HEK293T (cell line): ENCODE data around the gene RORC.

Source experiments
- CTCF ChIA-PET: fragments of 350-600 bp; formaldehyde crosslinking; extraction: SDS; loops from one replicate; lab custom pipeline; 2021; ENCODE audit warnings: antibody characterized with exemption, inconsistent platforms; lab: Yijun Ruan, JAX
- POLR2A ChIA-PET: fragments of 350-600 bp; formaldehyde crosslinking; extraction: SDS; loops from one replicate; lab custom pipeline; 2020; ENCODE audit warnings: antibody characterized with exemption, inconsistent platforms; lab: Yijun Ruan, JAX
- DNase-seq: peaks from one replicate; pipeline ENCODE4 v3.0.0; 2012; ENCODE audit warnings: mixed read lengths; ENCODE audit errors: extremely low spot score
- ARNT ChIP-seq: fragments of 450-650 bp; IDR thresholded peaks from 2 replicates; pipeline ENCODE4 v1.6.1; 2017; ENCODE audit warnings: mild to moderate bottlenecking
- BHLHE40 ChIP-seq: fragments of 450-650 bp; IDR thresholded peaks from 2 replicates; pipeline ENCODE4 v1.6.1; 2016; ENCODE audit warnings: mild to moderate bottlenecking, moderate library complexity, borderline replicate concordance
- CTBP1 ChIP-seq: fragments of 450-650 bp; IDR thresholded peaks from 2 replicates; pipeline ENCODE4 v1.6.1; 2016; ENCODE audit warnings: borderline replicate concordance
- ELF4 ChIP-seq: fragments of 450-650 bp; IDR thresholded peaks from 2 replicates; pipeline ENCODE4 v1.6.1; 2017; ENCODE audit warnings: antibody characterized with exemption
- FOXA1 ChIP-seq: fragments of 450-650 bp; IDR thresholded peaks from 2 replicates; pipeline ENCODE4 v1.6.1; 2016; ENCODE audit warnings: mild to moderate bottlenecking
- FOXK2 ChIP-seq: fragments of 450-650 bp; IDR thresholded peaks from 2 replicates; pipeline ENCODE4 v1.6.1; 2016; ENCODE audit warnings: mild to moderate bottlenecking
- FOXM1 ChIP-seq: fragments of 450-650 bp; IDR thresholded peaks from 2 replicates; pipeline ENCODE4 v1.6.1; 2017; ENCODE audit warnings: mild to moderate bottlenecking, borderline replicate concordance
- HDGF ChIP-seq: fragments of 450-650 bp; IDR thresholded peaks from 2 replicates; pipeline ENCODE4 v1.6.1; 2017; ENCODE audit warnings: antibody characterized with exemption, borderline replicate concordance
- L3MBTL2 ChIP-seq: fragments of 450-650 bp; conservative IDR thresholded peaks from 2 replicates; pipeline ENCODE4 v1.6.1; 2016; ENCODE audit warnings: mild to moderate bottlenecking
- LEF1 ChIP-seq: fragments of 450-650 bp; IDR thresholded peaks from 2 replicates; pipeline ENCODE4 v1.6.1; 2017; ENCODE audit warnings: mild to moderate bottlenecking, borderline replicate concordance
- NFRKB ChIP-seq: fragments of 450-650 bp; IDR thresholded peaks from 2 replicates; pipeline ENCODE4 v1.6.1; 2016; ENCODE audit warnings: mild to moderate bottlenecking, moderate library complexity
- SP1 ChIP-seq: fragments of 450-650 bp; IDR thresholded peaks from 2 replicates; pipeline ENCODE4 v1.6.1; 2017
- SUZ12 ChIP-seq: fragments of 450-650 bp; IDR thresholded peaks from 2 replicates; pipeline ENCODE4 v1.6.1; 2016; ENCODE audit warnings: mild to moderate bottlenecking
- TARDBP ChIP-seq: fragments of 450-650 bp; IDR thresholded peaks from 2 replicates; pipeline ENCODE4 v1.6.1; 2016
- ZNF384 ChIP-seq: fragments of 450-650 bp; IDR thresholded peaks from 2 replicates; pipeline ENCODE4 v1.6.1; 2016
- TF ChIP-seq, protein P1 (sequence below): fragments of 450-650 bp; IDR thresholded peaks from 2 replicates; pipeline ENCODE4 v1.6.1; 2016

RORC gene

GRCh38 chr1:151834239-151834638 lies 2.6 kb upstream of the RORC start:
- TF ChIP-seq BHLHE40 (no peak), FOXA1 (no peak)
- ChIA-PET POLR2A (no interaction called here), CTCF (interaction anchor here (0.7 kb wide), 1 partner anchor 141 kb away, joined by 3 read pairs; no protein-coding TSS in a partner anchor)
- no peak for DNase-seq

- no peak for DNase-seq
- CTCF ChIA-PET, result no interaction called here
- POLR2A ChIA-PET, result no interaction called here
- TF ChIP-seq, protein P1, sequence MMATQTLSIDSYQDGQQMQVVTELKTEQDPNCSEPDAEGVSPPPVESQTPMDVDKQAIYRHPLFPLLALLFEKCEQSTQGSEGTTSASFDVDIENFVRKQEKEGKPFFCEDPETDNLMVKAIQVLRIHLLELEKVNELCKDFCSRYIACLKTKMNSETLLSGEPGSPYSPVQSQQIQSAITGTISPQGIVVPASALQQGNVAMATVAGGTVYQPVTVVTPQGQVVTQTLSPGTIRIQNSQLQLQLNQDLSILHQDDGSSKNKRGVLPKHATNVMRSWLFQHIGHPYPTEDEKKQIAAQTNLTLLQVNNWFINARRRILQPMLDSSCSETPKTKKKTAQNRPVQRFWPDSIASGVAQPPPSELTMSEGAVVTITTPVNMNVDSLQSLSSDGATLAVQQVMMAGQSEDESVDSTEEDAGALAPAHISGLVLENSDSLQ, result no peak
Observed at GRCh38 chr1:151833172-151833900, 1.7 kb upstream of the RORC start.

DNA sequence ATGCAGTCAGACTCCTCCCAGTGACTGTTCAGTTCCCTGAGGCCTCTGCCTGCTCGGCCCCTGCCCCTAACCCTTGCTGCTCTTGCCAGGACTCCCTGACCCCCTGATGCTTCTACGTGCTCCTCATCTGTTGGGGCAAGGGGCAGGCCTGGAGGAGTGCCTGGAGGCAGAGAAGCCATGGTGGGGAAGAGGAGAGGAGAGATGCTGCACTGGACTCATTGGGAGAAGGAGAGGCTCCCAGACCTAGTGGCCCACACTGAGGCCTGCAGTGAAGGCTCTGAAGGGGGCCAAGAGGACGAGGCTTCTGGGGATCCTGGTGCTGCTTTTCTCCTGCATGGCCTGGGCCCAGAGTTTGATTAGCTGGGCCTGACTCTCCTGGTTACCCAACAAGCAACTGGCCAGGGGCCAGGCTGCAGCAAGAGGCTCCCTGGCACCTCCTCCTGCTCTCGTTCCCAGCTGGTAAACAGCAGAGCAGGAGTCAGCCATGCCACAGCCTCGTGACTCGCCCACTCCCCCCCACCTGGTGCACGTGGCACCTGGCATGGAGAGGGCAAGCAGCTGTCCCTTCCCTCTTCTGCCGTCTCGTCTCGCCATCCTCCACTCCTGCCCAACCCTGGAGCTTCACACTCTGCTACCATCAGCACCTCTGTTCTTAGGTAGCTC lies 847 bp upstream of the RORC start:
- no peak for TF ChIP-seq ELF4
- TF ChIP-seq NFRKB, result no peak
- TF ChIP-seq ARNT, result no peak
- TF ChIP-seq FOXK2, result no peak
- TF ChIP-seq HDGF, result no peak
- TF ChIP-seq TARDBP, result no peak
- TF ChIP-seq, protein P1, result no peak
- TF ChIP-seq BHLHE40, result no peak
- TF ChIP-seq ZNF384, result no peak
- CTCF ChIA-PET, result no interaction called here
- POLR2A ChIA-PET, result no interaction called here
- DNase-seq, result no peak

DNA sequence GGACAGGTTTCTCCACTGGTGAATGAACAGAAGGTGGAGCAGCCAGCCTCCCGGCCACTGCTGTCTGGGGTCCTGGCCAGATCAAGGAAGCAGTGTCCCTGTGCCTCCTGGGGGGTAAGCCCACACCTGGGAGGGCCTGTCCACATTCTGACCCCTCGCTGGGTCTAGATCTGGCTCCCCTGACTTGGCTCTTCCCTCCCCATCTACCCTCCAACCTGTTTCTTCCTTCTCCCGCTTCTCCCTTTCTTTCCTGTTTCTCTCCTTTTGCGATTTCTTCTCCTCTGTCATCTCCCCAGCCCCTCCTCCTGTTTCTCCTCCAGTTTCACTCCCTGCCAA lies 378 bp downstream of the RORC start:
- CTCF ChIA-PET, result no interaction called here
- TF ChIP-seq NFRKB, result no peak
- no peak for TF ChIP-seq BHLHE40
- no peak for TF ChIP-seq SUZ12
- no peak for TF ChIP-seq L3MBTL2
- TF ChIP-seq TARDBP, result no peak
- TF ChIP-seq SP1, result no peak
- no peak for TF ChIP-seq LEF1
- no peak for TF ChIP-seq ELF4
- TF ChIP-seq HDGF, result no peak
- TF ChIP-seq, protein P1, result no peak
- TF ChIP-seq FOXA1, result no peak
- TF ChIP-seq ARNT, result no peak
- no peak for TF ChIP-seq FOXK2
- no peak for TF ChIP-seq FOXM1
- TF ChIP-seq CTBP1, result no peak
- no peak for TF ChIP-seq ZNF384
- POLR2A ChIA-PET, result no interaction called here
- DNase-seq, result no peak

DNA sequence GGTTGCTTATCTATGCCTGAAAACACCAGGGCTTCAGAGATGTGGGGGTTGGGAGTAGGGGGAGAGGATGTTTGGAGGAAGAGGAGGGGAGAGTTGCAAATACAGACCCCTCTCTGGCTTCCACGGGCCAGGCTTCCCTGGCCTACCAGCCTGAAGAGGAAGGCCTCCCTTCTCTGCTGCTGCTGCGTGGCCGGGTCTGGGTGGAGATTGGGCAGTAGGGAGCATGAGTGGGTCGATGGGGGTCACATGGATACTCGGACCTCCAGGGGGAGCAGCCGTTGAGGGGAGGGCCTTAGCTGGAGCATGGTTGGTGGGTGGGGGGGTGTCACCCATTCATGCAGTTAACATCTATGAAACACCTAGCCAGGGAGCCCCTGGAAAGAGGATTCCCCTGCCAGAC lies 1.5 kb downstream of the RORC start:
- DNase-seq, result no peak
- ChIA-PET CTCF (interaction anchor here (0.7 kb wide), 1 partner anchor 233 kb away, joined by 3 read pairs; no protein-coding TSS in a partner anchor), POLR2A (no interaction called here)
- TF ChIP-seq FOXK2 (no peak), HDGF (no peak), ARNT (no peak), TARDBP (no peak), NFRKB (no peak), BHLHE40 (no peak), FOXA1 (no peak)
- TF ChIP-seq, protein P1, result no peak

GRCh38 chr1:151829352-151830046 lies 2.1 kb downstream of the RORC start:
- no peak for TF ChIP-seq L3MBTL2
- no peak for TF ChIP-seq LEF1
- TF ChIP-seq ZNF384, result no peak
- TF ChIP-seq, protein P1, result no peak
- no peak for TF ChIP-seq HDGF
- no peak for TF ChIP-seq ARNT
- TF ChIP-seq ELF4, result no peak
- TF ChIP-seq SUZ12, result no peak
- TF ChIP-seq TARDBP, result no peak
- TF ChIP-seq FOXA1, result no peak
- no peak for TF ChIP-seq FOXM1
- POLR2A ChIA-PET, result no interaction called here
- no peak for DNase-seq
- CTCF ChIA-PET, result interaction anchor here (0.7 to 1.5 kb wide), 2 partner anchors 18 to 232 kb away, joined by 3 read pairs; no protein-coding TSS in a partner anchor
